Measurements from ENCODE around the gene MC1R. TPM values are rescaled to one million over a fixed set of nuclear protein-coding genes. Genes with fewer than 3 reads are reported as not detected.

Gene MC1R
- total RNA-seq, 1 experiment from 2014 or later: 3.2 TPM

GRCh38 chr16:89953671-89954406 is 35.2 kb downstream of the MC1R start:
- peak overlapping the region; percentile 49; the same call in 1 of the 2 replicates for H3K4me3 ChIP-seq (ENCODE audit: low read length)

GRCh38 chr16:89954462-89954861 is 35.8 kb downstream of the MC1R start:
- Histone ChIP-seq H3K9me2 (replicated peaks; ENCODE audit: insufficient read depth, low read length) (no peaks in the 10 kb centered on the region), H3K36me3 (ENCODE audit: insufficient read depth, low read length) (peaks cover 54% of the 10 kb centered on the region), H2AFZ (ENCODE audit: low read length) (no peak overlapping the region), H3K27me3 (ENCODE audit: low read length) (no peaks in the 10 kb centered on the region), H3K9me3 (ENCODE audit: low read length) (no peaks in the 10 kb centered on the region), H3K27ac (ENCODE audit: low read length) (peak overlapping the region; percentile 95), H3K79me2 (ENCODE audit: low read length) (peaks cover 73% of the 10 kb centered on the region), H3K4me1 (ENCODE audit: low read length) (peaks cover 83% of the 10 kb centered on the region), H3K4me2 (ENCODE audit: low read depth, low read length, poor library complexity, severe bottlenecking) (peak overlapping the region; percentile 64), H3K4me3 (ENCODE audit: low read length) (peak overlapping the region; percentile 49; the same call in 1 of the 2 replicates), H3K9ac (ENCODE audit: low read length) (peak overlapping the region; percentile 63), H4K20me1 (ENCODE audit: insufficient read depth, low read depth, low read length) (peaks cover 8% of the 10 kb centered on the region; the same call in 1 of the 2 replicates)
- no peak for DNase-seq

More at GRCh38 chr16:89953671-89954406, 35.2 kb downstream of the MC1R start:
- peaks cover 50% of the 10 kb centered on the region for H3K36me3 ChIP-seq (ENCODE audit: insufficient read depth, low read length)
- H3K4me1 ChIP-seq (ENCODE audit: low read length): peaks cover 83% of the 10 kb centered on the region
- peak overlapping the region; percentile 63 for H3K9ac ChIP-seq (ENCODE audit: low read length)
- peak overlapping the region; percentile 95 for H3K27ac ChIP-seq (ENCODE audit: low read length)
- peaks cover 74% of the 10 kb centered on the region for H3K79me2 ChIP-seq (ENCODE audit: low read length)
- peak; percentile 77 for DNase-seq
- no peaks in the 10 kb centered on the region for H3K9me2 ChIP-seq (replicated peaks; ENCODE audit: insufficient read depth, low read length)
- H3K9me3 ChIP-seq (ENCODE audit: low read length): no peaks in the 10 kb centered on the region
- peak overlapping the region; percentile 64 for H3K4me2 ChIP-seq (ENCODE audit: low read depth, low read length, poor library complexity, severe bottlenecking)
- H2AFZ ChIP-seq (ENCODE audit: low read length): no peak overlapping the region
- H4K20me1 ChIP-seq (ENCODE audit: insufficient read depth, low read depth, low read length): peaks cover 5% of the 10 kb centered on the region; the same call in 1 of the 2 replicates
- no peaks in the 10 kb centered on the region for H3K27me3 ChIP-seq (ENCODE audit: low read length)

GRCh38 chr16:89955001-89955685 is 36.5 kb downstream of the MC1R start:
- Histone ChIP-seq H3K36me3 (ENCODE audit: insufficient read depth, low read length) (peaks cover 54% of the 10 kb centered on the region), H3K9me3 (ENCODE audit: low read length) (no peaks in the 10 kb centered on the region), H3K79me2 (ENCODE audit: low read length) (peaks cover 66% of the 10 kb centered on the region), H2AFZ (ENCODE audit: low read length) (no peak overlapping the region), H3K27me3 (ENCODE audit: low read length) (no peaks in the 10 kb centered on the region), H3K4me2 (ENCODE audit: low read depth, low read length, poor library complexity, severe bottlenecking) (peak overlapping the region; percentile 64), H3K4me1 (ENCODE audit: low read length) (peaks cover 76% of the 10 kb centered on the region), H3K9me2 (replicated peaks; ENCODE audit: insufficient read depth, low read length) (no peaks in the 10 kb centered on the region), H3K27ac (ENCODE audit: low read length) (peak overlapping the region; percentile 95), H4K20me1 (ENCODE audit: insufficient read depth, low read depth, low read length) (peaks cover 14% of the 10 kb centered on the region; the same call in 1 of the 2 replicates), H3K4me3 (ENCODE audit: low read length) (no peak overlapping the region; the same call in 1 of the 2 replicates), H3K9ac (ENCODE audit: low read length) (peak overlapping the region; percentile 63)
- no peak for DNase-seq

GRCh38 chr16:89956505-89957215 is 38.0 kb downstream of the MC1R start:
- Histone ChIP-seq H3K4me1 (ENCODE audit: low read length) (peaks cover 61% of the 10 kb centered on the region), H3K27ac (ENCODE audit: low read length) (peak overlapping the region; percentile 95)

GRCh38 chr16:89957216-89957785 is 38.6 kb downstream of the MC1R start:
- Histone ChIP-seq H3K4me3 (ENCODE audit: low read length) (no peak overlapping the region), H4K20me1 (ENCODE audit: insufficient read depth, low read depth, low read length) (peaks cover 28% of the 10 kb centered on the region; the same call in 1 of the 2 replicates), H3K27ac (ENCODE audit: low read length) (peak overlapping the region; percentile 95), H3K79me2 (ENCODE audit: low read length) (peaks cover 47% of the 10 kb centered on the region), H3K36me3 (ENCODE audit: insufficient read depth, low read length) (peaks cover 46% of the 10 kb centered on the region), H2AFZ (ENCODE audit: low read length) (no peak overlapping the region), H3K9me3 (ENCODE audit: low read length) (no peaks in the 10 kb centered on the region), H3K4me1 (ENCODE audit: low read length) (peaks cover 54% of the 10 kb centered on the region), H3K27me3 (ENCODE audit: low read length) (no peaks in the 10 kb centered on the region), H3K9me2 (replicated peaks; ENCODE audit: insufficient read depth, low read length) (no peaks in the 10 kb centered on the region), H3K9ac (ENCODE audit: low read length) (peak overlapping the region; percentile 56), H3K4me2 (ENCODE audit: low read depth, low read length, poor library complexity, severe bottlenecking) (peak overlapping the region; percentile 33)
- DNase-seq: no peak

More at GRCh38 chr16:89956505-89957215, 38.0 kb downstream of the MC1R start:
- peak; percentile 91 for DNase-seq
- Histone ChIP-seq H4K20me1 (ENCODE audit: insufficient read depth, low read depth, low read length) (peaks cover 27% of the 10 kb centered on the region; the same call in 1 of the 2 replicates), H3K27me3 (ENCODE audit: low read length) (no peaks in the 10 kb centered on the region), H3K4me2 (ENCODE audit: low read depth, low read length, poor library complexity, severe bottlenecking) (peak overlapping the region; percentile 33), H3K9me3 (ENCODE audit: low read length) (no peaks in the 10 kb centered on the region), H2AFZ (ENCODE audit: low read length) (no peak overlapping the region), H3K36me3 (ENCODE audit: insufficient read depth, low read length) (peaks cover 44% of the 10 kb centered on the region), H3K4me3 (ENCODE audit: low read length) (no peak overlapping the region), H3K9me2 (replicated peaks; ENCODE audit: insufficient read depth, low read length) (no peaks in the 10 kb centered on the region), H3K9ac (ENCODE audit: low read length) (peak overlapping the region; percentile 56), H3K79me2 (ENCODE audit: low read length) (peaks cover 51% of the 10 kb centered on the region)

GRCh38 chr16:89958068-89958467 is 39.4 kb downstream of the MC1R start:
- peaks cover 31% of the 10 kb centered on the region; the same call in 1 of the 2 replicates for H4K20me1 ChIP-seq (ENCODE audit: insufficient read depth, low read depth, low read length)
- no peak overlapping the region for H3K4me2 ChIP-seq (ENCODE audit: low read depth, low read length, poor library complexity, severe bottlenecking)
- H3K79me2 ChIP-seq (ENCODE audit: low read length): peaks cover 40% of the 10 kb centered on the region
- peak; percentile 82 for DNase-seq
- no peaks in the 10 kb centered on the region for H3K9me2 ChIP-seq (replicated peaks; ENCODE audit: insufficient read depth, low read length)
- H3K4me1 ChIP-seq (ENCODE audit: low read length): peaks cover 47% of the 10 kb centered on the region
- H3K9ac ChIP-seq (ENCODE audit: low read length): no peak overlapping the region
- no peak overlapping the region for H2AFZ ChIP-seq (ENCODE audit: low read length)
- H3K4me3 ChIP-seq (ENCODE audit: low read length): no peak overlapping the region
- H3K9me3 ChIP-seq (ENCODE audit: low read length): no peaks in the 10 kb centered on the region
- H3K27ac ChIP-seq (ENCODE audit: low read length): peak overlapping the region; percentile 95
- no peaks in the 10 kb centered on the region for H3K27me3 ChIP-seq (ENCODE audit: low read length)
- H3K36me3 ChIP-seq (ENCODE audit: insufficient read depth, low read length): peaks cover 46% of the 10 kb centered on the region

- Histone ChIP-seq H3K27me3 (ENCODE audit: low read length) (no peaks in the 10 kb centered on the region), H3K79me2 (ENCODE audit: low read length) (peaks cover 35% of the 10 kb centered on the region), H3K9ac (ENCODE audit: low read length) (no peak overlapping the region), H2AFZ (ENCODE audit: low read length) (no peak overlapping the region), H3K4me1 (ENCODE audit: low read length) (peaks cover 41% of the 10 kb centered on the region), H4K20me1 (ENCODE audit: insufficient read depth, low read depth, low read length) (peaks cover 32% of the 10 kb centered on the region; the same call in 1 of the 2 replicates), H3K4me3 (ENCODE audit: low read length) (no peak overlapping the region), H3K9me3 (ENCODE audit: low read length) (no peaks in the 10 kb centered on the region), H3K36me3 (ENCODE audit: insufficient read depth, low read length) (peaks cover 46% of the 10 kb centered on the region), H3K4me2 (ENCODE audit: low read depth, low read length, poor library complexity, severe bottlenecking) (no peak overlapping the region), H3K9me2 (replicated peaks; ENCODE audit: insufficient read depth, low read length) (no peaks in the 10 kb centered on the region), H3K27ac (ENCODE audit: low read length) (peak overlapping the region; percentile 95; the same call in 1 of the 2 replicates)
- DNase-seq: no peak
Measured at GRCh38 chr16:89958596-89958995, 39.9 kb downstream of the MC1R start.
